Suprapubic skin (tissue), 3 donors: ENCODE data around the gene SLC11A2.

Experiments
- CTCF ChIP-seq, 2 donors: fragments of 200-600 bp in 1 of 2; fragments of 450-650 bp in 1 of 2; sonication (generic) in 1 of 2; IDR thresholded peaks; one replicate each; pipeline ENCODE4 v1.5.1; 2016 to 2019; ENCODE audit warnings: antibody characterized with exemption in 2 of 2, mild to moderate bottlenecking in 1 of 2, moderate library complexity in 1 of 2
- EP300 ChIP-seq: sonication (generic); formaldehyde crosslinking; IDR thresholded peaks from one replicate; pipeline ENCODE4 v1.6.1; 2017; ENCODE audit warnings: antibody characterized with exemption

GRCh38 chr12:50947933-50948626 is 78.1 kb downstream of the SLC11A2 start:
- no peak for TF ChIP-seq CTCF (IDR thresholded peaks at IDR 0.05)
- no peak for TF ChIP-seq EP300
